HG02870 (cell line): ENCODE results near the gene DTYMK.
A peak's percentile ranks its signal among the peaks of the same experiment; 100 is the strongest.

Experiments used
- ATAC-seq: cut with Tn5 transposase; IDR thresholded peaks from one replicate; pipeline ENCODE4 v1.9.1; 2021; ENCODE audit warnings: mild to moderate bottlenecking, moderate library complexity; ENCODE audit not compliant: unreplicated experiment

Gene DTYMK

DNA sequence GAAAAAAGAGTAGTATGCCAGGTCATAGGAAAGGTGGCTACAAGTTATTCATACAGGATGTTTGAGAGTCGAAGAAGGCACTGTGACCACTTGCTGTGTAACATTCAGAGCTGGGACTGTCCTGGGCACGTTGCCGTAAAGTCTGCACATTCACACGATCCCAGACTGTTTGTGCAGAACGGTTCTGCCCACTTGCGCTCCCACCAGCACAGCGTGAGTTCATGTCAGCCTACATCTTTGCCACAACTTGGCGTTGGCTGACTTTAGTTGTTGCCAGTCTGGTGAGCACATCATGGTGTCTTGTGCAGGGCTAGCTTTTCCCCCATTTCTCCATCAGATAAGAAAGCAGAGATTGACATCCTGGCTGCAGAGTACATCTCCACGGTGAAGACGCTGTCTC, 22.3 kb upstream of the DTYMK start:
- ATAC-seq, result no peak

DNA sequence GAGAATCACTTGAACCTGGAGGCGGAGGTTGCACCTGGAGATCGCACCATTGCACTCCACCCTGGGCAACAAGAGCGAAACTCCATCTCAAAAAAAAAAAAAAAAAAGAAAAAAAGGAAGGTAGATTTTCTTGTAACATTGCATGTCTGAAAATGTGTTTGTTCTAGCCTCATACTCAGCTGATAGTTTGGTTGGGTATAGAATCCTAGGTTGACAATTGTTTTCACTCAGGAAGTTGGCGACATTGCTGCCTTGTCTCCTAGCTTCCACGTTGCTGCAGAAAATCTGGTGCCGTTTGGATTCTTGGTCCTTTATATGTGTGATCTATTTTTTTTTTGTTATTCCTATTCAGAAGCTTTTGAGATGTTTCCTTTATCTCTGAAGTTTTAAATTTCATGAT, 19.9 kb upstream of the DTYMK start:
- no peak for ATAC-seq

DNA sequence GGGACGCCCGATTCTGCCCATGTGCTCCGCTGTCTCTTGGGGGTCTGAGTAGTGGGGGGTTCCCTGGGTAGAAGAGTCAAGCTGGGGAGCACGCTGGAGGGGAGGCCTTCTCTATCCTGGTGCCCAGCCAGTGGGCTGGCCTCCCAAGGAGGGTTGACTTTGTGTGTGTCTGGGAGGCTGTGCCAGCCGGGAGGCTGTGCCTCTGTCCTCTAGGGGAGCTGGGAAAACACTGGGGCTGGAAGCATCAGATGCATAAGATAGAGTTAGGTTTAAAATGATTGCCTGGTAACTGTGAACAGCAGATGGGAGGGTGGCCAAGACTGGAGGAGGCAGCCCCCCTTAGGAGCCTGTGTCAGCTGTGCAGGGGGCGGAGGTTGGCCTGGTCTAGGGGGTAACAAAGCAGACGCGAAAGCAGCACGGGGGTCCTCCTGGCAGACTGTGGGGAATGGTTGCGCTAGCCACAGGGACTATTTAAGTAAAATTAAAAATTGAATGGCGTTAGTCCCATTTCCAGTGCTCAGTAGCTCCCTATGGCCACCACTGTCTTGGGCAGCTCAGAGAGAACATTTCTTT, 16.5 kb upstream of the DTYMK start:
- no peak for ATAC-seq

DNA sequence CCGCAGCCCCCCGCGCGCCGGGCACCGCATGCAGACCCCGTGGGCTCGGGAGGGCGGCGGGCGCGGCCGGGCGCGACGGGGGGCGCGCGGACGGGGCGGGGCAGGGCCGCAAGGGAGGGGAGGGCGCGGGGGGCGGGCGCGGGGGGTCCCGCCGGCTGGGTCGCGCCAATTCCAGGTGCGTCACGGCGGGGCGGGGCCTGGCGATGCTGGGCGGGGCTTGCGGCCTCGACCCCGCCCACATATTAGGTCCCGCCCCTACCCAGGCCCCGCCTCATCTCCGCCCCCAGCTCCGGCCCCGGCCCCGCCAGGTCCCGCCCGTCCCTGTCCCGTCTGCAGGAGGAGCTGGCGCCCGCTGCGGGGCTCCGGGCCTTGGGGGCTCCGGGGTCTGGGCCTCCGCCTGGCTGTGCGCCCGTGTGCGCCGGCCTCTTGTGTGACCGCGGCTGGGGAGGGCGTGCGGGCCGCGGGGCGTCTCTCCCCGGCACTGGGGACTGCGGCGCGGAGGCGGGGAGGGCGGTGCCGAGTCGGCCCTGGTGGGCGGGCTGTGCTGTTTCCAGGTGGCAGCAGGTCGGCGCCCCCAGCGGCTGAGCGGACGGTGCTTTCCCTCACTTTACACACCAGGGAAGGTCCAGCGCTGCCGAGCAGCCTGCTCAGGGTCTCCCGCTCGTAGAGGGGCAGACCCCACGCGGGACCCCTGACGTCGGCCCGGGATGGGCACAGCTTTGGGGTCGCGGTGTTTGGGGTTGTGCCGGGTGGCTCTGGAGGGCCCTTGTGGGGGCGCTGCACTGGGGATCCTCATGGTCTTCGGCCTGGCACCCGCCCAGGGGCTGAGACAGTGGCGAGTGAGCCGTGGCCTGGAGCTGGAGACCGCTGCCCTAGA, 15.8 kb upstream of the DTYMK start:
- peak; percentile 67 for ATAC-seq

DNA sequence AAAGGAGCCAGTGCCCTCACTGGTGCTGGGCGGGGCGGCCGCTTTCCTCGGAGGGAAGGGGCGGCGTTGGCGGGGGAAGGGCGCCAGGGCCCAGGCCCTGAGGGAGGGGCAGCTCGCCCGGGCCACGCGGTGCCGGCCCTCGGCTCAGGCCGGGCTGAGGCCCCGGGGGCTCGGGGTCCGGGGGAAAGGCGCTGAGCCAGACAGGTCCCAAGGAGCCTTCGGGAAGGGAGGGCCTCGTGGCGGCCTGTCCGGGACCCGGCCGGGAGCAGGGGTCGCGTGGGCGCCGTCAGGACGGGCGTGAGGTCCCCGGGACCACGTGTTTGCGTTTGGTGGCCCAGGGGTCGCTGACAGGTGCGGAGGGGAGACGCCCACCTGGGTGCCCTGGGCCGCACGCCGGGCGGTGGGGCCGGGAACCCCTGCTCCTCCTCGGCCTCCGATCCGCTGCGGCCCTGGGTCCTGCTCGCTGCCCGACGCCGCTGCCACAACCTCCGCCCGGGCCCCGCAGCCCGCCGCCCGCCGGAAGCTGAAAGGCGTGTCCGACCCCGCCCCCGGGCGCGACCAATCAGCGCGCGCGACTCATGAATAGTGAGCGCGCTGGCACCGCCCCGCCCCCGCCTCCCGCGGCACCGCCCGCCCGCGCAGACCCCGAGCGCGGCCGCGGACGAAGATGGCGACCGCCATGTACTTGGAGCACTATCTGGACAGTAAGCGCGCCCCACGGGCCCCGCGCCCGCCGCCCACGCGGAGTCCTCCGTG, 15.0 kb upstream of the DTYMK start, which contains the start of gene ING5:
Gene ING5 (plus strand): TSS at position 641 of the 756 bp plus-strand sequence. CDS start 27 bp downstream, at position 668.
- ATAC-seq, result peak; percentile 59

DNA sequence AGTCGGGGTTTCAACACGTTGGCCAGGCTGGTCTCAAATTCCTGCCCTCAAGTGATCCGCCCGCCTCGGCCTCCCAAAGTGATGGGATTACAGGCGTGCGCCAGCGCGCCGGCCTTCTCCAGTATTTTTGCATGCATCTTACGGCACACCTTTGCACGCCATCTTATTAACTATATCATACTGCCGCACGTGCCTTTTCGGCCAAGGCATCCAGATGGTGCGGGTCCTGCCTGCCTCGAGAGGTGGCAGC, 14.5 kb upstream of the DTYMK start:
- no peak for ATAC-seq

DNA sequence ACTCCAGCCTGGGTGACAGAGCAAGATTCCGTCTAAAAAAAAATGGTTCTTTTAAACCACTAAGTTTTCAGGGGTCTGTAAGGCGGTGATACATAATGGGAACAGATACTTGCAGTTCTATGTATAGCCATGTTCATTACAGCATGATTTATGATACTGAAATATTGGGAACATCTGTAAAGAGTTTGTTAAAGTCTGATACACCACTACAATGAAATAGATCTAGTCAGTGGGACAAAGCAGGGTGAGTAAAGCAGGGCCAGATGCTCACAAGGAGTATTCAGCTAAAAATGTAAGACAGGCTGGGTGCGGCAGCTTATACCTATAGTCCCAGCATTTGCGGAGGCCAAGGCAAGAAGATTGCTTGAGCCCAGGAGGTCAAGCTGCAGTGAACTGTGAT, 9.0 kb upstream of the DTYMK start:
- no peak for ATAC-seq

DNA sequence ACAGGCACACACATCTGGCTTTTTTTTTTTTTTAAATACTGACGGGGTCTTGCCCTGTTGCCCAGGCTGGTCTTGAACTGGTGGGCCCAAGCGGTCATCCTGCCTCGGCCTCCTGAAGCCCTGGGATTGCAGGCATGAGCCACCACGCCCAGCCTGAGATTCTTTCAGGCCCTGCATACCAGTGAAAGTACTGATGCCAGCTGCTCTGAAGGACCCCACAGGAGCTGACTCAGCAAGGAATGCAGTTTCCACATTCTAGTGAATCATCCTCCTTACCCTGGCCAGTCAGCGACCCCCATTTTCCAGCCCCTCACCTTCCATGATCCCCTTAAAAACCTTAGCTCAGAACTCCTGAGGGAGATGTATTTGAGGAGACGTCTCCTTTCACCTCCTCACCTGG, 5.8 kb upstream of the DTYMK start:
- ATAC-seq, result no peak

DNA sequence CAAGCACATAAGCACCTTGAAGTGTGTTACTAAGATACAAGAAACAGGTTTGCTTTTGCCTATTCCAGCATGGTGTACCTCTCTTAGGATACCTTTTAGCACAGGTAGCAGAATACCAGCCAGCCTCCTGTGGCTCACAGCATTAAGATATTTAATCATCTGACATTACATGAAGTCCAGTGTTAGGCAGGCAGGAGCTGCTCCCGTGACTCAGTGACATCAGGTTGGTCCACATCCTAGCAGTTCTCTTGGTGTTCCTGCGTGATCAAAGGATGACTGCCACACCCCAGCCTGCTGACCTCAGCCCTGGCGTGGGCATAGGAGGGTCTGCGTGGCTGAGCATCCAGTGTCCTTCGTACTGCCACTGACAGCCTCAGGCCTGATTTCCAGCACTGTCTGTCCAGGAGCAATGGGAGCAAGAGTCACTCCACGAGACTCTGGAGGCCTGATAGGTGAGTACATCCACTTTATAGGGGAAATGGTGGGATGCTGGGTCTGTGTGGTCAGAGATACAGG, 3.6 kb upstream of the DTYMK start:
- ATAC-seq, result no peak

DNA sequence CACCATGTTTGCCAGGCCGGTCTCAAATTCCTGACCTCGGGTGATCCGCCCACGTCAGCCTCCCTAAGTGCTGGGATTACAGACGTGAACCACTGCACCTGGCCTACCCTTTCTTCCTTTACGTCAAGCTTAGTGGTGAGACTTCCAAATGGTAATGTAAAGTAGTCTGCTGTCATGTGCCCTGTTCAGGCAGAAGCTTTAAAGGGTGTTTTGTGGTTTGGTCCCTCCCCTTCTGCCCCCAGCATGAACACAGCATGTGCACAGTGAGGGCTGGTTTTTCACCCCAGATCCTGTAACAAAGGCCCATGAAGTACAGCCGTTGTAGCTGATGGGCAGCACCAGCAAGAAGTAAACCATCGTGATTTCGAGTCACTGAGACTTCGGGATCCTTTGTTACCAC, 2.7 kb upstream of the DTYMK start:
- ATAC-seq, result no peak

DNA sequence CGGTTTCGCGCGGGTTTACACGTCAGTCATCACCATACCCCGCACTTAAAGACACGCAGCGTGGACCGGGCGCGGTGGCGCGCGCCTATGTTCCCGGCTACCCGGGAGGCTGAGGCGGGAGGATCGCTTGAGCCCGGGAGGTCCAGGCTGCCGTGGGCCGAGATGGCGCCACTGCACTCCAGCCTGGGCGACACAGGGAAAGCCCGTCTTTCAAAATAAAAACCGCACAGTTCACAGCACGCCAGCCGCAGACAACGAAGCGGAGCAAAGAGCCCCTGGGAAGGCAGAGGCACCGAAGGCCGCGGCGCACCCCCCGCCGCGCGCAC, 328 bp downstream of the DTYMK start:
- no peak for ATAC-seq

DNA sequence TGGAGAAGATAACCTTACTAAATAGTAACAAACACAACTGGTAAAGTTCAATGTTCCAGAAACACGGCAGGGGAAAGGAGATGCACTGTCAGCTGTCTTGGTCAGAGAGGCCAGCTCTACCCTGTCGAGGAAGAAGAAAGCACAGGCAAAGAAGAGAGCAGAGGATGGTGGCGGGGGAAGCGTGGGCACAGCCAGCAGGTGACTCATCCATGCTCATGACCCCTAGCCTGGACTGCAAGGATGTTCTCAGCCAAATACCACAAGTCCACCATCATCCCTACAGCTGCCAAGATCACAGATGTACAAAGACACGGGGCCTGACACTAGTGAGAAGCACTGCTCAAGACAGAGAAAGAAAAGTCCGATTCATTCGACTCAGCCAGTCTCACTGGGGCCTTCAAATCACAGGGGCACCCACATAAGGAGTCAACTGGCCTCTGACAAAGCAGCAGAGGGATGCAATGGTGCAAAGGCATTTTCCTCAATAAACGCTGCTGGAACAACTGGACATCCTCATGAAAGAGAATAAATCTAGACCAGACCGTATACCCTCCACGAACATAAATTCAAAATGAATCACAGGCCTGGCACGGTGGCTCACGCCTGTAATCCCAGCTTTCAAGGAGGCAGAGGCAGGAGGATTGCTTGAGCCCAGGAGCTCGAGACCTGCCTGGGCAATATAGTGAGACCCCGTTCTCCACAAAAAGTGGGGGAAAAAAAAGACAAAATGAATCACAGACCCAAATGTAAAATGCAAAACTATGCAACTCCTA, 5.6 kb downstream of the DTYMK start:
- ATAC-seq, result no peak

DNA sequence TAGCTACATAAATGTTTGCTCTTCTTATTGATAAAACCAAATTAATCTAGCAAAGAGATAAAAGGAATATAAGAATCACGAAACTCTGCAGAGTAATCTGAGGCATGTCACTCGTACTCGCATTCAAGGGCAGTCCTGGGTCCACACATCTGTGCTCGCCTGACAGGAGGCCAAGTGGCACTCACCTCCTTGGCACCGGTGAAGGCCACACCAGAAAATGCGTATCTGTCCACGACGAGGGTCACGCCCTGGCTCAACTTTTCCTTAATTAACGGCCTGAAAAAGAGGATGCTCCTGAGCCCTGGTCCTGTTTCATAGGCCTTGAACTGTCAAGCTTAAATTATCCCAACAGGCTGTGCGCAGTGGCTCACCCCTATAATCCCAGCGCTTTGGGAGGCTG, 6.6 kb downstream of the DTYMK start:
- no peak for ATAC-seq

DNA sequence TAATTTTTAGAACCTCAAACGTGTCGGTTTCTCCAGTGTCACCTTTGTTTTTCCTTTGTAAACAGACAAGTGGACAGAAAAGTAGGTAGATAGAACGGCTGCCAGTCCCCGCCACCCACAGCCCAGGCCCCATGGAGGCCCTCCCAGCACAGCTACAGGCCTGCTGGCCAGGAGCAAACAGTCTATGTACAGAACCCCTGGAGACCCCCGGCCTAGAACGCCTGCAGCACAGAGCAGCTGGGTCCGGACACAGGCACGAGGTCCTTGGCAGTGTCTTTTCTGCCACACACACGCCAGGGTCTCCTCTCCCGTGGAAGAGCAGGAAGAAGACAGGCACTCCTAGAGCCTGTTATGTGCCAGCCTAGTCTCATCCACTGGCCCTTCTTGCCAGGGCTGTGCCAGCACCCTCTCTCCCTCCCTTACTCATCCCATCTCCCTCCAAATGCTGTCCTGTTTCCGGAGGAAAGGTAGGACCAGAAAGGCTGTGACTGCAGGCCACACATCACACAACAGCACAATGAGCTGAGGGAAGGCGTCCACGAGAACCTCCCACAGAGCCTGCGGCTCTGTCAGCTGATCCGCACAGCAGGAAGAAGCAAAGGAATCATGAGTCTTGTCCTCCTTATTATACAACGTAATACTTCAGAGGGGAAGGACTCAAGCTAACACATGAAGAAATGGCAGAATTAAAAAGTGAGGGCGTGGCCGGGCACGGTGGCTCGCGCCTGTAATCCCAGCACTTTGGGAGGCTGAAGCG, 7.7 kb downstream of the DTYMK start:
- no peak for ATAC-seq

DNA sequence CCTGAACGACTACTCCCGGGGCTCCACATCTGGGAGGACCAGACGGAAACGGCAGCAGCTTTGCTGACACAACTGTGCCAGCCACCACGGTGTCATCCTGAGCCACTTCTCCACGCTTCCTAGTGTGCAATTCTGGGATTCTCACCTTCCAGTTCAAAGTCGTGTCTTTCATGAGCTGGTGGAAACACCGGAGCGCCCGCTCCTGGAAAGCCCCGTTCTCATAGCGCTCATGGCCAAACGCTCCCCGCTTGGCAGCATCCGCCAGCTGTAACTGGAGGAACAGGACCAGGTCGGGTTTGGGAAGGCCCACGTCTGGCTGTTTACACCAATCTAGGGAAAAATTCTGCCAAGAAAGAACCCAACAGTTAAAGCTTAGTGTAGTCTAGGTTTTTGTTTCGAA, 8.3 kb downstream of the DTYMK start:
- ATAC-seq, result no peak

DNA sequence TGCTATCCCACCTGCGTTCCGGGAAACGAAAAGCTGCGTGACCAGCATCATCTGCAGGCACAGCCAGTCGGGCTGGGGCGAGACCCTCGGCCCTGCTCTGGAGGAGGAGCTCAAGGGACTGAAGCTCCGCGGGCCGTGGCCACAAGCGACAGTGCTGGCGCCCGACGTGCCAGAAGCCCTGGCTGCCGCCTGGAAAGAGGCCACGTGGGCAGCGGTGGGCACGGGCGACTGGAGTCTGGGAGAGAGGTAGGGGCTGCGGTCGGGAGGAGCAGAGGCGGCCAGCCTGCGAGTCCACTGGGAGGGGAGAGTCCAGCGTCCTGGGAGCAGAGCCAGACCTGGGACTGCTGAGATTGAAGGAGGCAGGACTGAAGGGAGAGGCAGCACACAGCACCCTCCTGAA, 9.2 kb downstream of the DTYMK start:
- no peak for ATAC-seq

DNA sequence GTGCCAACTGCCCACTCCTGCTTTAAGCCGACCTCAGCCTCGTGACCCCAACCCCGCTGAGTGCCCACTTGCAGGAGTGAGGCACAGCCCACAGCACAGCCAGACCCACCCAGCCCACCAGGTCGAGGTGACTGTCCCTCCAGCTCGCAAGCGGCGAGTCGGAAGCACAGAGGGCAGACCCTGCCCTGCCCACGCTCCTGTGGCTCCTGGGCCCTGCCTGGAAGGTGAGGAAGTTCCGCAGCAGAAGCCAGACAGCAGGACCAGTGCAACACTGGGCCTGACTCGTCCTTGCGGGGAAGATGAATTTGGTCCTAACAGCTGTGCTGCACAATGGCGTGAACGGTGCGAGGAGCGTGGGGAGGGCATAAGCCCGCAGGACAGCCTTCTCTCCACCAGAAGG, 9.9 kb downstream of the DTYMK start:
- ATAC-seq, result no peak

DNA sequence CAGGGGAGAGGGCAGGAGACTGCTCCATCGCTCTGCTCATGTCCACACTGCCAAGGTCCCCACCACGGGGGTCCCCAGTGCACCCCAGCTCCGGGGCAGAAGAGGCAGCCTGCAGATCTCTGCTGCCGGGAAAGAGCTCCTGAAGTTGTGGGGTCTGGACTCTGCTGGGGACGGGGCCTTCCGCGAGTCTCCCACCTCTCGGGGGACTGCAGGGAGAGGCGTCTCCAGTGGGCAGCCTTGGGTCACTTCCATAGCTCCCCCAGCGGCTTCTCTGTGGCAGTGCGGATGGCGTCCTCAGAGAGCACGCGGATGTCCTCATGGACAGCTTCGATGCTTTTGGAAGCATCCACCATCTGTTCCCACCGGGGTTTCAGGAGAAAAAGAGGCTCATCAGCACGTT, 10.7 kb downstream of the DTYMK start:
- ATAC-seq, result no peak

DNA sequence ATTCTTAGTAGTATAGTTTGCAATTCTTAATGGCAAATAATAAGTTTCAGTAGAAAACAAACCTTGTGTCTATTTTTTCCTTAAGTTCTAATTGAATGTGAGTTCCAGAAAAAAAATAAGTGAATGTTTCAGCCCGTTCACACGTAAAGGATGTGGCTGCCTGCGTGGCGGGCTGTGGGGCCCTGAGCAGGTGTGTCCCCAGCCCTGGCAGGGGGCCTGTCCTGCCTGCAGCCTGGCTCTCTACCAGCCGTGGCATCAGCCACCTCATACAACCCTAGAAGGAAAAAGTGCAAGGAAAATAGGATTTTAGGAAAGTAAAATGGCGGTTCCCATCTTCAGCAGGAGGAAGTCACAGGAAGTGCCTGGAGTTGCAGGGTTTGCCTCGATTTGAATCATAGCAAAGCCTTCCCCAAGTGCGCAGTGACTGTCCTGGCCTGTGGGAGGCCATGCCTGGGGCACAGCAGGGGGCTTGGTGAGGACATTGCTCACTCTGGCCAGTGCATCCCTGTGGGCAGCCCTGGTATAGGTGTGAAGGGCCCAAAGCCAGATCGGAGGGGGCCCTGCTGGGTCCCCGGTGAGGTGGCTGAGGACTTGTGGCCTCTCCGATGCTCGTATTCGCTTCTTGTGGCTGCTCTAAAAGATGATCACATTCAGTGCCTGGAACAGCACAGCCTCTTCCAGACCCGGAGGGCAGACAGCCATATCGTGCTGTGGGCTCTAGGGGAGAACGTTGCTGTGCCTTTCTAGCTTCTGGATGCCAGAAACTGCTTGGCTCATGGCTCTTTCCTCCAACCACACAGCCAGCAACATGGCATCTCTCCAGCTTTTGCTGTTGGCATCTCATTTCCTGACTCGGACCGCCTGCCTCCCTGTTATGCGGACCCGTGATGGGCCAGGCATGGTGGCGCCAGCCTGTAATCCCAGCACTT, 12.6 kb downstream of the DTYMK start:
- ATAC-seq, result no peak
